ENCODE results near the gene CFAP54. TPM values are rescaled to one million over a fixed set of nuclear protein-coding genes. Genes with fewer than 3 reads are reported as not detected.

CFAP54 gene
- total and polyA plus RNA-seq, 2 donors from 2014 or later = 0.13 to 6.6 TPM

DNA sequence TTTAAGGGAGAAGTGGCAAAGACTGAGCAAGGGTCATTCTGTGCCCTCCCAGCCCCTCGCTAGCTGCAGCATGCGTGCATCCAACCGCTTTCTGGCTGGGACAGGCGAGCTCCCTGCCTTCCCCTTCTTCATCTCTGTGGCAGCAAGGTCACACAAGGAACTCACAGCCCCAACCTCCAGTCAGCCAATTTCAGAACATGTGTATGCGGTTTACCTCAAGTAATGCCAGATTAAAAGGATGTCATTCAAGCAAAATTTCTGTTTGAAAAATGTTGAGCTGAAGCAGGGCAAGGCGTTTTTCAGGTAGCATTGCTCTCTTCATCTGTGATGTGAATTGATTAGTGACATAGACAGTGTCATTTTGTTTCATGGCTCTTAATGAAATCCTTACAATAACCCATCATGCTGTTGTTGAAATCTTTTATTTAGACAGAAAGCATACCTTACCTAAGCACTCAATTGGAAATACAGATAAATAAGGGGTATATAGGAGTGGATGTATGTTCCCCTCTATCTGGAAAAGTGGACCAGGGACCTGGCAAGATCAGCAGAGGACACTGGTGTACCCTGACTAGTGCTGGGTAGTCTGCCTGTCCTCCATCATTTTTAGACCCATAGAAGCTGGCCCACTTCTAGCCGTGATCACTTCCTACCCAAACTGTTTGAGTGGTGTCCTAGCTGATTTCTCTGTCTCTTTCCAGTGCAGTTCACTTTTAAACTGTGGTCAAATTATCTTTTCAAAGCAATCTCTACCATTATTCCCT lies 334.9 kb downstream of the CFAP54 start:
- no peak overlapping the region for H3K27ac ChIP-seq (ENCODE audit: low read depth in 2 of 2, low read length in 2 of 2)
- H3K4me3 ChIP-seq (ENCODE audit: low read length in 3 of 3) = no peak overlapping the region
- FAIRE-seq = no peak
- DNase-seq = no peak
- H3K9me3 ChIP-seq (ENCODE audit: control insufficient read depth in 2 of 3, insufficient read depth in 1 of 3, low read length in 3 of 3) = no peaks in the 10 kb centered on the region
- H3K36me3 ChIP-seq (ENCODE audit: control insufficient read depth in 2 of 3, insufficient read depth in 3 of 3, low read length in 3 of 3) = no peaks in the 10 kb centered on the region
- no peaks in the 10 kb centered on the region for H3K27me3 ChIP-seq (ENCODE audit: control insufficient read depth, insufficient read depth, low read length)
- H3K9ac ChIP-seq (ENCODE audit: low read length in 3 of 3) = no peak overlapping the region
- intact Hi-C loops (cut with DNase I) = no loop called here
- TF ChIP-seq CTCF (IDR thresholded peaks at IDR 0.05; ENCODE audit: borderline replicate concordance, extremely low read depth, insufficient read depth) = no peak
- H3K4me1 ChIP-seq (ENCODE audit: control insufficient read depth in 2 of 3, insufficient read depth in 2 of 3, low read depth in 1 of 3, low read length in 3 of 3) = no peaks in the 10 kb centered on the region

DNA sequence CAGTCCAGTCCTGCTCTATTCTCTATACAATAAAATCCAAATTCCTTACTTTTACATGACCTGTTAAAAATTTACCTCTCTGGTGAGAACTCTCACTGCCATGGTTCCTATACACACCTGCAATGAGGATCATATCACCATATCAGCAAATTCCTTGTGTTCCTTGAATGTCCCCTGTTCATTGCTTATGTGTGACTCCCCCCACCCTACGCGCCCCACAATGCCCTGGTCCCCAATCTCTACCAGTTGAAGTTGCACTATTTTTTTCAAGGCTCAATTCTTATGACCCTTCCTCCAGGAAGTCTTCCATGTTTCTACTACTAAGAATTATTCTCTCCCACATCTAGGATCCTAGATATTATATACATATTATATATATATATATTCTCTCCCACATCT lies 335.5 kb downstream of the CFAP54 start:
- H3K27me3 ChIP-seq (ENCODE audit: control insufficient read depth, insufficient read depth, low read length) = no peaks in the 10 kb centered on the region
- no peak for FAIRE-seq
- intact Hi-C loops (cut with DNase I) = no loop called here
- TF ChIP-seq CTCF (IDR thresholded peaks at IDR 0.05; ENCODE audit: borderline replicate concordance, extremely low read depth, insufficient read depth) = no peak
- H3K27ac ChIP-seq (ENCODE audit: low read depth in 2 of 2, low read length in 2 of 2) = no peak overlapping the region
- H3K9ac ChIP-seq (ENCODE audit: low read length in 3 of 3) = no peak overlapping the region
- no peak for DNase-seq
- no peaks in the 10 kb centered on the region for H3K9me3 ChIP-seq (ENCODE audit: control insufficient read depth in 2 of 3, insufficient read depth in 1 of 3, low read length in 3 of 3)
- no peaks in the 10 kb centered on the region for H3K36me3 ChIP-seq (ENCODE audit: control insufficient read depth in 2 of 3, insufficient read depth in 3 of 3, low read length in 3 of 3)
- no peaks in the 10 kb centered on the region for H3K4me1 ChIP-seq (ENCODE audit: control insufficient read depth in 2 of 3, insufficient read depth in 2 of 3, low read depth in 1 of 3, low read length in 3 of 3)
- no peak overlapping the region for H3K4me3 ChIP-seq (ENCODE audit: low read length in 3 of 3)

- Histone ChIP-seq H3K27ac (ENCODE audit: low read depth in 2 of 2, low read length in 2 of 2) (no peak overlapping the region), H3K4me1 (ENCODE audit: control insufficient read depth in 2 of 3, insufficient read depth in 2 of 3, low read depth in 1 of 3, low read length in 3 of 3) (no peaks in the 10 kb centered on the region), H3K27me3 (ENCODE audit: control insufficient read depth, insufficient read depth, low read length) (no peaks in the 10 kb centered on the region), H3K9ac (ENCODE audit: low read length in 3 of 3) (no peak overlapping the region), H3K4me3 (ENCODE audit: low read length in 3 of 3) (no peak overlapping the region), H3K9me3 (ENCODE audit: control insufficient read depth in 2 of 3, insufficient read depth in 1 of 3, low read length in 3 of 3) (no peaks in the 10 kb centered on the region), H3K36me3 (ENCODE audit: control insufficient read depth in 2 of 3, insufficient read depth in 3 of 3, low read length in 3 of 3) (no peaks in the 10 kb centered on the region)
- no peak for TF ChIP-seq CTCF (IDR thresholded peaks at IDR 0.05; ENCODE audit: borderline replicate concordance, extremely low read depth, insufficient read depth)
- FAIRE-seq (no peak), DNase-seq (no peak)
- intact Hi-C loops (cut with DNase I) = no loop called here
Observed at GRCh38 chr12:96828169-96828789, 338.9 kb downstream of the CFAP54 start.

Measured in kidney (tissue), 14 donors.